Heart right ventricle (tissue), 16 donors: ENCODE results near the gene SLC17A9. TPM values are rescaled to one million over a fixed set of nuclear protein-coding genes. Genes with fewer than 3 reads are reported as not detected.

ENCODE experiments used
- ATAC-seq, 8 donors: fragments of 200-7000 bp; cut with Tn5 transposase; one replicate each; pipeline ENCODE4 v1.9.1; 2020; ENCODE audit warnings: mild to moderate bottlenecking in 8 of 8, moderate library complexity in 8 of 8, moderate number of reproducible peaks in 1 of 8
- DNase-seq, 2 donors: peaks; one replicate each; pipeline ENCODE4 v3.0.0-alpha.2; 2020
- H3K27ac ChIP-seq, 10 donors: fragments of 200-600 bp; sonication (generic) in 2 of 10; one replicate each; pipeline versions ENCODE4 v1.5.0 to v1.8.0; 2020 to 2022; ENCODE audit warnings: mild to moderate bottlenecking in 3 of 10
- H3K27me3 ChIP-seq, 7 donors: fragments of 200-600 bp; one replicate each; pipeline ENCODE4 v1.8.0; 2021 to 2022; ENCODE audit warnings: mild to moderate bottlenecking in 2 of 7
- H3K36me3 ChIP-seq, 9 donors: fragments of 200-600 bp; sonication (generic) in 1 of 9; one replicate each; pipeline versions ENCODE4 v1.5.0 to v1.8.0; 2020 to 2022; ENCODE audit warnings: mild to moderate bottlenecking in 2 of 9
- H3K4me1 ChIP-seq, 9 donors: fragments of 200-600 bp; sonication (generic) in 1 of 9; one replicate each; pipeline versions ENCODE4 v1.5.0 to v1.8.0; 2020 to 2022; ENCODE audit warnings: mild to moderate bottlenecking in 4 of 9
- H3K4me3 ChIP-seq, 10 donors: fragments of 200-600 bp; sonication (generic) in 2 of 10; one replicate each; pipeline versions ENCODE4 v1.5.0 to v1.8.0; 2020 to 2022; ENCODE audit warnings: mild to moderate bottlenecking in 7 of 10, moderate library complexity in 2 of 10
- H3K9me3 ChIP-seq, 11 donors: fragments of 200-600 bp in 10 of 11; sonication (generic) in 2 of 11; one replicate each; pipeline versions ENCODE4 v1.5.0 to v1.8.0; 2013 to 2022; ENCODE audit warnings: mild to moderate bottlenecking in 2 of 11, control low read depth in 1 of 11, moderate library complexity in 1 of 11
- CTCF ChIP-seq, 9 donors: fragments of 200-600 bp; sonication (generic) in 2 of 9; IDR thresholded peaks; one replicate each; pipeline versions ENCODE4 v1.5.0 to v1.8.0; 2021 to 2022; ENCODE audit warnings: antibody characterized with exemption in 9 of 9, mild to moderate bottlenecking in 5 of 9, moderate library complexity in 1 of 9
- WGBS, 2 donors: extraction: QIAGEN DNeasy Blood & Tissue Kit; methylation state at CpG; one replicate each; pipeline ENCODE4 v1.1.7; 2013; ENCODE audit warnings: inconsistent platforms in 1 of 2; 5-methylcytosine and 5-hydroxymethylcytosine counted together
- intact Hi-C, 10 donors: fragments of 100-400 bp; cut with DNase I; formaldehyde crosslinking; loops; one replicate each; pipeline versions ENCODE4 v1.11.1 to v1.14.2; 2022
- polyA plus RNA-seq, 2 donors: library from polyadenylated mRNA; stranded (reverse); fragments of 200-250 nt; gene quantifications; one replicate each; pipeline ENCODE4 v1.2.3, GENCODE V29; 2013
- total RNA-seq, 10 donors: library from RNA; stranded (reverse); fragmentation: NEBNext Ultra II Directional in 3 of 10; extraction: Animal tissue kit (Norgen Biotek cat#: 25700) in 3 of 10; gene quantifications; one replicate each; pipeline versions ENCODE4 v1.2.1 to v1.2.4, GENCODE V29; 2021 to 2023
- donor health status: Arrhythmogenic right ventricular cardiomyopathy.
- donor health status: ischemic (EF 13 %, LVEDD 7.1; RV severe dilation, severe dysfunction).
- donor health status: healthy with polysubstance abuse.
- donor health status: DM: no; HTN: yes; CAD: no.
- donor health status: DM: no; HTN: no; CAD: no.
- donor health status: ischemic (EF 25% LVEDD 6.9; RV normal size, moderate dysfunction).
- donor health status: ischemic (EF 25% LVEDD 5.7; RV mildly dilated, moderate dysfunction).
- donor health status: healthy.
- donor health status: DM: yes; HTN: yes; CAD: no.
- donor health status: Ischemic cardiomyopathy.
- donor health status: ischemic (EF 35%, LVEDD 5.7; RV mildly dilated, moderate dysfunction).
- donor health status: nonischemic (EF 11% LVEDD 7.7; RV severe dilation, severe dysfunction).
- donor health status: DM: yes; HTN: yes; CAD: no.
- donor health status: PGD.
- donor health status: ischemic (EF 29% LVEDD 5.4; RV normal size, mild dysfunction).
- donor health status: nonischemic (EF 23%, LVEDD 6.1; RV moderate dilation, normal function).

SLC17A9 gene
- total and polyA plus RNA-seq, 12 donors, result 0.19 to 8.3 (median 1.0) TPM

GRCh38 chr20:62967628-62968351, 15.3 kb downstream of the SLC17A9 start:
- Histone ChIP-seq H3K4me3 (no peak overlapping the region), H3K4me1 (peaks cover 0 to 8% (median 4%) of the 10 kb centered on the region in 9 donors), H3K27me3 (peaks cover under 1 to 34% (median 19%) of the 10 kb centered on the region in 7 donors), H3K27ac (no peak overlapping the region), H3K36me3 (peaks cover 0 to 19% (median 0%) of the 10 kb centered on the region in 9 donors), H3K9me3 (no peaks in the 10 kb centered on the region)
- intact Hi-C loops, result no loop called here
- no peak for TF ChIP-seq CTCF (IDR thresholded peaks at IDR 0.05)
- WGBS, 2 donors, result 92 to 94% methylated on average over 25 to 27 of the region's 27 CpGs
- DNase-seq (no peak), ATAC-seq (no peak)

GRCh38 chr20:62968378-62969178, 16.1 kb downstream of the SLC17A9 start:
- intact Hi-C loops, result no loop called here
- H3K27me3 ChIP-seq, result peaks cover 8 to 42% (median 27%) of the 10 kb centered on the region in 7 donors
- H3K36me3 ChIP-seq, result peaks cover 0 to 14% (median 0%) of the 10 kb centered on the region in 9 donors
- no peak overlapping the region for H3K4me3 ChIP-seq
- no peaks in the 10 kb centered on the region for H3K9me3 ChIP-seq
- WGBS, 2 donors, result 70 to 71% methylated on average over 21 of the region's 21 CpGs
- TF ChIP-seq CTCF (IDR thresholded peaks at IDR 0.05), result no peak
- H3K4me1 ChIP-seq, result peaks cover 0 to 12% (median 8%) of the 10 kb centered on the region in 9 donors
- ATAC-seq (no peak), DNase-seq (no peak)
- H3K27ac ChIP-seq, result no peak overlapping the region

GRCh38 chr20:62969179-62969760, 16.8 kb downstream of the SLC17A9 start:
- TF ChIP-seq CTCF (IDR thresholded peaks at IDR 0.05), result no peak
- intact Hi-C loops, result no loop called here
- Histone ChIP-seq H3K4me3 (no peak overlapping the region), H3K9me3 (no peaks in the 10 kb centered on the region), H3K27me3 (peaks cover 8 to 49% (median 34%) of the 10 kb centered on the region in 7 donors), H3K4me1 (peaks cover 0 to 12% (median 8%) of the 10 kb centered on the region in 9 donors), H3K36me3 (peaks cover 0 to 8% (median 0%) of the 10 kb centered on the region in 9 donors), H3K27ac (no peak overlapping the region)
- WGBS, 2 donors, result 43 to 44% methylated on average over 16 of the region's 16 CpGs
- peak in 1 of 2 donors; percentile 47 for DNase-seq
- no peak for ATAC-seq

- DNase-seq (no peak), ATAC-seq (no peak)
- no peak overlapping the region for H3K27ac ChIP-seq
- peaks cover 0 to 12% (median 8%) of the 10 kb centered on the region in 9 donors for H3K4me1 ChIP-seq
- TF ChIP-seq CTCF (IDR thresholded peaks at IDR 0.05), result no peak
- no peak overlapping the region for H3K4me3 ChIP-seq
- intact Hi-C loops, result no loop called here
- H3K27me3 ChIP-seq, result peaks cover 8 to 55% (median 41%) of the 10 kb centered on the region in 7 donors
- 75% methylated on average over 8 of the region's 8 CpGs for WGBS, 2 donors
- peaks cover 0 to 2% (median 0%) of the 10 kb centered on the region in 9 donors for H3K36me3 ChIP-seq
- no peaks in the 10 kb centered on the region for H3K9me3 ChIP-seq
These were observed 17.4 kb downstream of the SLC17A9 start for GRCh38 chr20:62969939-62970306.
